GM18907 (cell line): Measurements from ENCODE around the gene BLOC1S6.

ENCODE experiments used
- ATAC-seq: cut with Tn5 transposase; IDR thresholded peaks from one replicate; pipeline ENCODE4 v1.9.1; 2021; ENCODE audit warnings: mild to moderate bottlenecking, moderate library complexity; ENCODE audit not compliant: unreplicated experiment

BLOC1S6 gene, protein sequence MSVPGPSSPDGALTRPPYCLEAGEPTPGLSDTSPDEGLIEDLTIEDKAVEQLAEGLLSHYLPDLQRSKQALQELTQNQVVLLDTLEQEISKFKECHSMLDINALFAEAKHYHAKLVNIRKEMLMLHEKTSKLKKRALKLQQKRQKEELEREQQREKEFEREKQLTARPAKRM

DNA sequence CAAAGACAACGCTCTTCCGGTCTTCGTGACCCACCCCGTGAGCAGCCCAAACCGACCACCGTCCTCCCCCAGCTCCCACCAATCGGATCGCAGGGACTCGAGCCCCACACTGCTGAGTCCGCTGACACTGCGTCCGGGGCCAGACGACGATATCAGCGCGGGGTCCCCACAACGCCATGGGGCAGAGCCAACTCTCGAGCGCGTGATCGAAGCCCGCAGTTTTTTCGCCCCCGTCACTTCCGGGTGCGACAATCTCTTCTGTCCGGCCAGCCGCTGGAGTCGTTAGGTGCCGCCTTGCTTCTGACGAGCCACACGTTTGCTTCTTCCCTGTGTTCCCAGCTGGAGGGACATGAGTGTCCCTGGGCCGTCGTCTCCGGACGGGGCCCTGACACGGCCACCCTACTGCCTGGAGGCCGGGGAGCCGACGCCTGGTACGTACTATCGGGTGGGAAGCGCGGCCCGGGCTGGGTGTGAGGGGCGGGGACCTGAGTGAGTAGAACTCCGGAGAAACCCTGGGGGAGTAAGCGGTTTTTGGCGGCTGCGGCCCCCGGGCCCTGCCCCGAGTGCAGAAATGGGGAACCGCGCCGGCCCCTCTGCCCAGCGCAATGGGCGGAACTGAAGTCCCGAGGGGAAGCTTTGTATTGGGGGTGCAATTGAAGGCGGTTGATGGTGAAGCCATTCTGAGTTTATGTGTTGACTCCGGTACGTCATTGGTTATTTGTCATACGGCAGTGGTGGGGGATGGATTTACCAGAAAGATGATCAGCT, at the start of gene BLOC1S6:
TSS of gene BLOC1S6 (plus strand) at position 285 of the 768 bp plus-strand sequence. CDS start at position 350, 65 bp downstream.
- peak; percentile 89 for ATAC-seq

DNA sequence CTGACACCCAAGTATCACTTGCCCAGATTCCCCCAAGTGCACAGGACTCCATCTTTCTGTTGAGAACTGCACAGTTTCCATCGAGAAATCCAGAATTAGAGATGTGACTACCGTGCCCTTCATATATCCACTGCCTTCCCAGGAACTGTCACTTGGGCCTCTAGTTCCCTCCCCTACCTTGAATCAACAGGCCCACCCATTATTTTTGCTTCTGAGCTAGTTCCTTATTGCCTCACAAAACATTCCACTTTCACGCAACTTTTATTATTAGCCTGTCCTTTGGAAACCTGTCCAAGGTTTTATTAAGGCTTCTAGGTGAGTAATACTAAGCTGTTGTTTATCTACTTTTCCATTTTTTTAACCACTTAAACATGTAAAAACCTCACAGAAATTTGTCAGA, 47.5 kb upstream of the BLOC1S6 start:
- ATAC-seq = no peak

DNA sequence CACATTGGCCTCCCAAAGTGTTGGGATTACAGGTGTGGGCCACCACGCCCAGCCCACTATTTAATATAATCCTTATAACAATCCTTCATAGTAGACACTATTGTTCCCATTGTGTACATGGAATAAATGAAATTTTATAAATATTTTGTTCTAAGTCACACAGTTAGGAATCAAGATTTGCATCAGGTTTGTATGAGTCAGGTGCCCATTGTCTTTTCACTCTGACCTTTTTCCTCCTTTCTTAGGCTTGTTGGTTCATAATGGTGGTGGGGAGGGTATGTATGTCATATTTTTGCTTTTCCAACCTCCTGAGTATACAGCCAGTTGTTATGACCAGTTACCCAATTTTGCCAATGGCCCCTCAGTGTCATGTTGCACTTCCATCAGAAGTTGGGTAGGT, 46.6 kb upstream of the BLOC1S6 start:
- no peak for ATAC-seq

DNA sequence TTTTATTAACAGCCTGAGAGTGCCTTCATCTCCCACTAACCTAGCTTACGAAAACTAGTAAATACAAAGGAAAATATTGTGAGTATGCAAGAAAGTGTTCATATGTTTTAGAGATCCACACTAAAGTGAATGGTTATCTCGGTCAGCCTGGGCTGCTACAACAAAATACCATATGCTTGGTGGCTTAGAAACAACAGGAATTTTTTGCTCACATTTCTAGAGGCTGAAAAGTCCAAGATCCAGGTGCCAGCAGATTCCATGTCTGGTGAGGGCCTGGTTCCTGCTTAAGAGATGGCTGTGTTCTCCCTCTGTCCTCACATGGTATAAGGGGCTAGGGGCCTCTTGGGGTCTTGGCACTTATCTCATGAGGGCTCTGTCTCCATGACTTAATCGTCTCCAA, 44.1 kb upstream of the BLOC1S6 start:
- ATAC-seq = no peak

DNA sequence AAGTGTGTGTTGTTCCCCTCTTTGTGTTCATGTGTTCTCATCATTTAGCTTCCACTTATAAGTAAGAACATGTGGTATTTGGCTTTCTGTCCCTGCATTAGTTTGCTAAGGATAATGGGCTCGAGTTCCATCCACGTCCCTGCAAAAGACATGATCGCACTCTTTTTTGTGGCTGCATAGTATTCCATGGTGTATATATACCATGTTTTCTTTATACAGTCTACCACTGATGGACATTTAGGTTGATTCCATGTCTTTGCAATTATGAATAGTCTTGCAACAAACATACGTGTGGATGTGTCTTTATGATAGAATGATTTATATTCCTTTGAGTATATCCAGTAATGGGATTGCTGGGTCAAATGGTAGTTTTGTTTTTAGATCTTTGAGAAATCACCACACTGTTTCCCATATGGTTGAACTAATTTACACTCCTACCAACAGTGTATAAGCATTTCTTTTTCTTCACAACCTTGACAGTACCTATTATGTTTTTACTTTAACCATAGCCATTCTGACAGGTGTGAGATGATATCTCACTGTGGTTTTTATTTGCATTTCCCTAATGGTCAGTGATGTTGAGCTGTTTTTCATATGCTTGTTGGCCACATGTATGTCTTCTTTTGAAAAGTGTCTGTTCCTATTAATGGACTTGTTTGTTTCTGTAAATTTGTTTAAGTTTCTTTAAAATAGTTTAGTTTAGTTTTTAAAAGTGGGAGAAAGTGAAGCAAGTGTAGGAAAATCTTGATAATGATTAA, 42.7 kb upstream of the BLOC1S6 start:
- ATAC-seq = no peak

DNA sequence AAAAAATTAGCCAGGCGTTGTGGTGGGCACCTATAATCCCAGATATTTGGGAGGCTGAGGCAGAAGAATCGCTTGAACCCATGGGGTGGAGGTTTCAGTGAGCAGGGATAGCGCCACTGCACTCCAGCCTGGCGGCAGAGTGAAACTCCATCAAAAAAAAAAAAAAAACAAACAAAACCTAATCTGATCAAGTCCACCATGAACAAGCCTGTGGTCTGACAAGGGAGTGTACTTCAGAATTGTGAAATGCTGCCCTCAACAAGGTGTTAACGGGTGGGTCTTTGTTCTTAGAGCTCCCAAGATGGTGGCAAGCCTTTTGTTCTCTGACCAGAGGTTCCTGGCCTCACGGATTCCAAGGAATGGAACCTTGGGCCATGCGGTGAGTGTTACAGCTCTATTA, 40.4 kb upstream of the BLOC1S6 start:
- no peak for ATAC-seq

DNA sequence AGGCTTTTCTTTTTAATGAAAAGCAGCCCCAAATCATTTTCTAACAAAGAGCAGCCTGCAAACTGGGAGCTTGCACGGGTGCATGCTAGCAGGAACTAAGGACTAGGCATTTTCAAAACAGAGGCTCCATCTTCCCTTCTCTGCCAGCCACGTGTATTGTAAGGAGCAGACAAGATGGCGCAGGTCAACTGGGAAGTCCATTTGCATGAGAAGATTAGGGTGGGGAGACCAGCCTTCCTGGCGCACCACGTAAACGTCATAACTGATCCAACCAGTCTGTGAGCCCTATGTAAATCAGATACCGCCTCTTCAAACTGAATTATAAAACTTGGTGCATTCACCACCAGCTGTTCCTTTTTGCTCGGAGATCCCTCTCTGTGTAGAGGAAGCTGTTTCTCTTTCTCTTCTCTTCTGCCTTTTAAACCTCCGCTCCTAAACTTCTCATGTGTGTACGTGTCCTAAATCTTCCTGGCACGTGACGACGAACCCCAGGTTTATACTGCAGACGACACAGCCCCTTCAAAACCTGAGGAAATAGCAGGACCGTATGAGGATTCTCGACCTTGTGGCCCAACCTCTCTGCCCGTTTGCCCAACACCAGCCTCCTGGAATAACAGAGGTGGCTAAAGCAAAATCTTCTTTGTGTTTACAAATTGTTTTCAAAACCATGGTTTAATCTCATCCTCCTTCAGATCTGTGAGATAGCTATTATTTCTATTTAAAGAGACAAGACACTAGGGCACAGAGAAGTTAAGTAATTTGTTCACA, 38.2 kb upstream of the BLOC1S6 start:
- no peak for ATAC-seq

DNA sequence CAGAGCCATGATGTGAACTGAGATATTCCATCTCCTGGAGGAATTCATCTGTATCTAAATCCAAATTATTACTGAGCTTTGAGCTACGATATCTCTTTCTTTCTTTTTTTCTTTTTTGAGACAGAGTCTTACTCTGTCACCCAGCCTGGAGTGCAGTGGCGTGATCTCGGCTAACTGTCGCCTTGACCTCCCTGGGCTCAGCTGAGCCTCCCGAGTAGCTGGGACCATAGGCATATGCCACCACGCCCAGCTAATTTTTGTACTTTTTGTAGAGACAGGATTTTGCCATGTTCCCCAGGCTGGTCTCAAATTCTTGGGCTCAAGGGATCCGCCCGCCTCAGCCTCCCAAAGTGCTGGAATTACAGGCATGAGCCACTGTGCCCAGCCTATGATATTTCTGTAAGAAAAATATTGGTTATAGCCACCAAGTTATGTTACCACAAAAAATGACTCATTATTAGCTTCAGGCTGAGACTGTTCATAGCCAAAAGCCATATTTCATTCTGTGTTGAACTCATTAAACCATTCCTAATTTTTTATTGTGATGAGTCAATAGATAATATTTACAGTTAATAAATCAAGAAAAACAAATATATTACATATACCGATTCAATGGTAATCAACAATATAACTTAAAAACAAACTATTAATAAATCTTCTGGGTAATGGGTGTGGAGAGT, 37.5 kb upstream of the BLOC1S6 start:
- ATAC-seq = no peak

DNA sequence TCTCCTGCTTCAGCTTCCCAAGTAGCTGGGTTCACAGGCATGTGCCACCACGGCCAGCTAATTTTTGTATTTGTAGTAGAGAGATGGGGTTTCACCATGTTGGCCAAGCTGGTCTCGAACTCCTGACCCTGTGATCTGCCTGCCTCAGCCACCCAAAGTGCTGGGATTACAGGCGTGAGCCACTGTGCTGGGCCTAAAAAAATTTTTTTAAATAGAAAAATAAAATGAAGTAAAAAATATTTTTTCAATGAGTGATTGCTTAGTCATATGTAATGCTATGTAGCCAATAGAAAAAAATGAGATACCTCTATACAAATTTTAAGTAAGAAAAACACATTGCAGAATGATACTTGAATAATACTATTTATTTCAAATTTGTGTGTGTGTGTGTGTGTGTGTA, 36.7 kb upstream of the BLOC1S6 start:
- no peak for ATAC-seq

DNA sequence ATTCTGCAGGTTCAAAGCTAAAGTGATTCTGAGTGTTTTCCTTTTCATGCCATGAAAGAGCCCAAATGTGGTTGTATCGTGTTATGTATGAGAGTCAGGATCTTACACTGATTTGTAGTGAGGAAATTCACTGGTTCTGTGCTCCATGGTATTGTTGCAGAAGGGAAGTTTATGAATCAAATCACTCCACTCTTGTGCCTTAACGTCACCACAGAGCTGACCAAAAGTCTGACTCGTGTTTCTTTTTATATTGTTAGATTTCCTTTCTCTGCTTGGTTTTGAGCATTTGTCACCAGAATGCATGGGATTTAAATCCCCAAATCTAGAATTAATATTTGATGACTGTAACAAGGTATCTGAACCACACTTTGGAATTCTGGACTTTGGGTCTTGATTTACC, 35.5 kb upstream of the BLOC1S6 start:
- no peak for ATAC-seq

DNA sequence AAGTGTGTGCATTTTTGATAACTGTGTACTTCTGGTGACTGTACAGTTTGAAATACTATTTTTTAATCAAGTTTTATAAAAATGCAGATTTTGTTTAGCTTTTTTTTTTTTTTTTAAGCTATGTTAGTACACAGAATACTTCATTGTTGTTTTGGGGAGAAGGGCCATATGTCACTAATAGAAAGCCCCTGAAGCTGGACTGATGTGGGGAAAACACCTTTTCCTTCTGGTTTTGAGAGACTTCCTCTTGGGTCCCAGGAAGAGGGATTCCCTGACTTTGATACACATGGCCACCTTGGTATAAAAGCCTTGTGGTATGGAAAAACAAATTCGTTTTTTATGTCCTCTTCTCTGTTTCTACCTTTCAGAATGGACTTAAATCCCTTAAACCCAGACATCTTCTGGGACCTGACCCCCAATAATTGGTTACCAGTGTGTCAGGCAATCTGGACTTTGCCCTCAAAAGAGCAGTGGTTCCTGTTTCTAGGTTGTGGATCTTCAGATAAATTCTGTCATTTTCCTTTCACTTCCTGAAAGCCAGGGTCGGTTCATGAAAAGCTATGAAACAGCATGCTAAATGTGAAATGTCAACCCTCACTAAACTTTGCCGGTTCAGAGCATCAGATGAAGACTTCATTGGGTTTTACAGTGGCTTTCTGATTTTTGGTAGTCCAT, 31.1 kb upstream of the BLOC1S6 start:
- no peak for ATAC-seq

DNA sequence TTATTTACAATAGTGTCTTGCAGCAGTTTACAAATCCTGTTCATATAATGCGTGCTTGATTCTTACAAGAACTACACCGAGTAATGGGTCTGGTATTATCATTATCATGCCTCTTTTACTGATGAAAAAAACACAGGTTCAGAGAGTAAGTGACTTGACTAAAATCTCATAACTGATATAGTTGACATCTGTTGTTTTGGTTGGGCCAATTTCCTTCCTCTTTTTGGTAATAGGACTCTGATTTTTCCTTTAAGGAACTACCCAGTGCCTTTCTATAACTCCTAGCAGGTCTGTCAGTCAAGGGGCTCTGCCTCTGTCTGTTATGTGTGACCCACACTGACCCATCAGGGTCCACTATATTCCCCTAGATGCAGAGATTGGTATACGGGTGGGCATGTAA, 14.6 kb upstream of the BLOC1S6 start:
- no peak for ATAC-seq

DNA sequence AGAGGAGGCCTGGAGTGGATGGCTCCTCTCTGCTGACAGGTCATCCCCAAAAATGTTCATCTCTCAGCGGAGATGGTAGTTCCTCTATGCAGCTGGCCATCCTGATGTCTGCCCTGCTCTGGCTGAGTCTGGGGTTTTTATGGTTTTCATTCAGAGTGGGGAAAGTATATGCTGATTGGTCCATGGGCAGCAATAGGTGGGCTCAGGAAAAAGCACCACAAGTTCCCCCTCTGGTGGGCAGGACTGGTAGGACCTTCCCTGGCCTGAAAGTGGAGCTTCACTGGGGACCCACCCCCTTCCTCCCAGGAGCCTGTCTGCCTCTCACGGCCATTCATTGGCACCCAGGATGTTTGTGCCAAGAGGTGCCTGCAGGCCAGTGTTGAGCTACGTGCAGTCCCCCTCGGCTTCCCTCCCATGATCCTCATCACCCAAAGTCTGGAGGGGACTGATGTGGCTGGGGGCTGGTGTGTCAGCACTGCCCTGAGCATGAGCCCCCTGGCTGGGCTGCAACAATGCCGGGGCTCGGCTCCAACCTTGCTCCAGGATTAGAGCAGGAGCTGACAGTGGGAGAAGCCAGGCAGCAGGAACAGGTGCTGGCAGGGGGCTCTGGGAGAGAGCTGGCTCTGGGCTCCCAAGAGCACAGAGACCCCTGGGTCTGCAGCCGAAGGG, 13.1 kb upstream of the BLOC1S6 start:
- ATAC-seq = no peak

DNA sequence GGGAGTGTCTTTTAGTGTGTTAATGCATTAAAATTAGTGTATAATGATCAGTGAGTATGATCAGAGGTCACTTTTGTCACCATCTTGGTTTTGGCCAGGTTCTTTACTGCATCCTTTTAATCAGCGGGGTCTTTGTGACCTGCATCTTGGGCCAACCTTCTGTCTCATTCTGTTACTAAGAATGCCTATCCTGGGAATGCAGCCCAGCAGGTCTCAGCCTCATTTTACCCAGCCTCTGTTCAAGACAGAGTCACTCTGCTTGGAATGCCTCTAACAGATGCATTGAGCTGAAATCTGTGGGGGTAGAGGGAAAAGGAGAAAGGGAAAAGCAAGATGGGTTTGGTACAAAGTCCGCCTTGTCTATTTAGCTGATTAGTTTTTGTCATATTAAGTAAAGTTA, 5.3 kb upstream of the BLOC1S6 start:
- ATAC-seq = no peak

DNA sequence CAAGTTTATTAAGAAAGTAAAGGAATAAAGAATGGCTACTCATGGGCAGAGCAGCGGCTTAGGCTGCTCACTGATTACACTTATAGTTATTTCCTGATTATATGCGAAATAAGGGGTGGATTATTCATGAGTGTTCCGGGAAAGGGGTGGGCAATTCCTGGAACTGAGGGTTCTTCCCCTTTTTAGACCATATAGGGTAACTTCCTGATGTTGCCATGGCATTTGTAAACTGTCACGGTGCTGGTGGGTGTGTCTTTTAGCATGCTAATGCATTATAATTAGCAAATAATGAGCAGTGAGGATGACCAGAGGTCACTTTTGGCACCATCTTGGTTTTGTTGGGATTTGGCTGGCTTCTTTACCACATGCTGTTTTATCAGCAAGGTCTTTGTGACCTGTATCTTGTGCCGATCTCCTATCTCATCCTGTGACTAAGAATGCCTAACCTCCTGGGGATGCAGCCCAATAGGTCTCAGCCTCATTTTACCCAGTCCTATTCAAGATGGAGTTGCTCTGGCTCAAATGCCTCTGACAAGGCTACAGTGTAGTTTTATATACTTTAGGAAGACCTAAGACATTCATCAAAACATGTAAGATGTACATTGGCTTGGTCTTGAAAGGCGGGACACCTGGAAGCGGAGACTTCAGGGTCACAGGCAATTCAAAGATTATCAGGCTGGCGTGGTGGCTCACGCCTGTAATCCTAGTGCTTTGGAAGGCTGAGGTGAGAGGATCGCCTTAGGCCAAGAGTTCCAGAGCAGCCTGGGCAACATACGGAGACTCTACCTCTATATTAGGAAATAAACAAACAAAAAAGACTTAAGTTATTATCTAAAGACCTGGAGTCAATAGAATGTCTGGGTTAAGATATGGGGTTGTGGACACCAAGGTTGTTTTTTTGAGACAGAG, 3.2 kb upstream of the BLOC1S6 start:
- ATAC-seq = no peak

DNA sequence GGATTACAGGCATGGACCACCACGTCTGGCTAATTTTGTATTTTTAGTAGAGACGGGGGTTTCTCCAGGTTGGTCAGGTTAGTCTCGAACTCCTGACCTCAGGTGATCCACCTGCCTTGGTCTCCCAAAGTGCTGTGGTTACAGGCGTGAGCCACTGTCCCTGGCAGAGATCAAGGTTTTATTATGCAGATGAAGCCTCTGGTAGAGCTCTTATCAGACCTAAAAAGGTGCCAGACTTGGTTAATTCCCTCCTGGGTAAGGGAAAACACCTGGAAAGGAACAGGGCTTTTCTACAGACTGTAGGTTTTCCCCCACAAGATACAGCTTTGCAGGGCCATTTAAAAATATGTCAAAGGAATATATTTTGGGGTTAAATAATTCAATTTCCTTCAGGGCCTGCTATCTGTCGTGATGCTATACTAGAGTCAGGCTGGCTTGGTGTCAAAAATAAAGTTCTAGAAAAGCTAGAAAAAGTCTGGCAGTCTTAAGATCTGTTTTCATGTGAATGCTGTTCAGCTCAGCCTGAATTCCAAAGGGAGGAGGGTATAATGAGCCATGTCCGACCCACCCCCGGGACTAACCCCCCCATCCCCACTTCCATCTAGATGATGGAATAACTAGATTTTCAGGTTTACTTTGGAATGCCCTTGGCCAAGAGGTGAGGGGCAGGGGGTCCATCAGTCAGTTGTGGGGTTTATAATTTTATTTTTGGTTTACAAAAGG, 1.9 kb upstream of the BLOC1S6 start:
- no peak for ATAC-seq

DNA sequence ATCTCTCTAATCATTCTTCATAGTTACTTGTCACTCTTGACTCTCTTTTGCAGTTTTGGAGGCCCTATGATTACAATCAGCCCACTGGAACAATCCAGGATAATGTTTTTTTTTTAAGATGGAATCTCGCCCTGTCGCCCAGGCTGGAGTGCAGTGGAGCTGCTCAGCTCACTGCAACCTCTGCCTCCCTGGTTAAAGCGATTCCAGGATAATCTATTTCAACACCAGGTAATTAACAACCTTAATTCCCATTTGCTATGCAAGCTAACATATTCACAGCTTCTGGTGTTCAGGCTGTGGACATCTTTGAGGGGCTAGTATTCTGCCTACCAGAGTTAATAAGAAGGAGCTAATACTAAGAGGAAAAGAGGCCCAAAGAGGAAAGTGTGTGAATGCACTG, 1.1 kb upstream of the BLOC1S6 start:
- ATAC-seq = no peak

DNA sequence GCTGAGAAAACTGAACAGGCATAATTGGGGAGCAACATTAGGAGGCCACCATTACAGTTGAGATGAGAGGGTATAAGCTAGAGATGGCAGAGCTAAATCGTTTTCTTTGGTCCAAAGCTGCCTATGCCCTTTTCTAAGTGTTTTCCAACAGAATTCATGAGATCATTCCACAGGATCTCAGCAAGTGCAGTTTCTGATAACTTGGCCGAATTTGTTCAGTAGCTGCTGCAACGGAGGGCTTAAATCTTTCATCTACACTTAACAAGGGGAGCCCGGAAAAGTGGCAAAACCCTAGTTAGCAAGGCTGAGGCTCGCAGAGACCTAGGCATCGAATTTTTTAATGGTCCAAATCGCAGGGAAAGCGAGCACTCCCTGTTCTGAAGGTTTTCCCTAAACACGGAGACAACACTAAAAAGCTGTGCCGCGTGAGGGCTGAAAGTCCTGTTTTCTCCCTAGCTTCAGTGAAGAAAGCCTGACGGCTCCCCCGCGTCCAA, 531 bp upstream of the BLOC1S6 start:
- peak; percentile 15 for ATAC-seq
